OCI-LY7 (cell line): ENCODE measurements around the gene BAX.

ENCODE experiments used
- EZH2phosphoT487 ChIP-seq: fragments of 200-600 bp; sonication (generic); IDR thresholded peaks from 2 replicates; pipeline ENCODE4 v1.6.1; 2018; ENCODE audit warnings: low read depth, borderline replicate concordance, mild to moderate bottlenecking, mixed run types, antibody characterized with exemption, low read length, moderate library complexity, mixed read lengths
- TF ChIP-seq, protein P1 (sequence below): fragments of 200-600 bp; sonication (generic); conservative IDR thresholded peaks from 2 replicates; pipeline ENCODE4 v1.5.1; 2014; ENCODE audit warnings: mild to moderate bottlenecking, antibody characterized with exemption, low read length, moderate library complexity, mixed read lengths

DNA sequence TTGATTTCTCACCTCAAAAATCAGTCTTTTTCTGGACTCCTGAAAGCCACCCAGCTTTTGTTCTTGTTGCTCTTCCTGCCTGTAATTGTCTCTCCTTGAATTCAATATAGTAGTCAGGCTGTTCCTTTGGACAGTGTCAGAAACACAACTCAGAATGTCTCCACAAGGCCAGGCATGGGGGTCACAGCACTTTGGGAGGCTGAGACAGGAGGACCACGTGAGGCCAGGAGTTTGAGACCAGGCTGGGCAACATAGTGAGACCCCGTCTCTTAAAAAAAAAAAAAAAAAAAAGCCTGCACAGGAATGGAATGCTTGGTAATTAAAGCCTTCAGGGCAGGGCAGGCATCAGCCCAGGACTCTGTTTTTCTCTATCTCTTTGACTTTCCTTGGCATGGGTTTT, 8.9 kb upstream of the BAX start:
- TF ChIP-seq, protein P1, sequence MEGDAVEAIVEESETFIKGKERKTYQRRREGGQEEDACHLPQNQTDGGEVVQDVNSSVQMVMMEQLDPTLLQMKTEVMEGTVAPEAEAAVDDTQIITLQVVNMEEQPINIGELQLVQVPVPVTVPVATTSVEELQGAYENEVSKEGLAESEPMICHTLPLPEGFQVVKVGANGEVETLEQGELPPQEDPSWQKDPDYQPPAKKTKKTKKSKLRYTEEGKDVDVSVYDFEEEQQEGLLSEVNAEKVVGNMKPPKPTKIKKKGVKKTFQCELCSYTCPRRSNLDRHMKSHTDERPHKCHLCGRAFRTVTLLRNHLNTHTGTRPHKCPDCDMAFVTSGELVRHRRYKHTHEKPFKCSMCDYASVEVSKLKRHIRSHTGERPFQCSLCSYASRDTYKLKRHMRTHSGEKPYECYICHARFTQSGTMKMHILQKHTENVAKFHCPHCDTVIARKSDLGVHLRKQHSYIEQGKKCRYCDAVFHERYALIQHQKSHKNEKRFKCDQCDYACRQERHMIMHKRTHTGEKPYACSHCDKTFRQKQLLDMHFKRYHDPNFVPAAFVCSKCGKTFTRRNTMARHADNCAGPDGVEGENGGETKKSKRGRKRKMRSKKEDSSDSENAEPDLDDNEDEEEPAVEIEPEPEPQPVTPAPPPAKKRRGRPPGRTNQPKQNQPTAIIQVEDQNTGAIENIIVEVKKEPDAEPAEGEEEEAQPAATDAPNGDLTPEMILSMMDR, result no peak
- no peak for TF ChIP-seq EZH2phosphoT487
